H1 (cell line): Measurements from ENCODE around the gene MYD88. TPM values are rescaled to one million over a fixed set of nuclear protein-coding genes. Genes with fewer than 3 reads are reported as not detected.

ENCODE experiments used
- CTCF ChIA-PET: fragments of 300-600 bp; sonication (Branson Sonifier 250); formaldehyde crosslinking; loops from one replicate; lab custom pipeline; 2021; ENCODE audit not compliant: partially characterized antibody; lab: Charles Lee
- POLR2A ChIA-PET: fragments of 300-600 bp; sonication (Branson Sonifier 250); formaldehyde crosslinking; loops from one replicate; lab custom pipeline; 2021; ENCODE audit warnings: inconsistent platforms; ENCODE audit not compliant: partially characterized antibody; lab: Charles Lee
- DNase-seq, 2 experiments: peaks; one replicate each; pipeline versions ENCODE4 v3.0.0 to v3.0.0-alpha.2; 2010 to 2022; ENCODE audit warnings: low spot score in 2 of 2, low read depth in 1 of 2, mixed read lengths in 1 of 2
- FAIRE-seq: peaks from 2 replicates; lab custom pipeline; 2011; peaks lifted over from hg19 to GRCh38; lab: Jason Lieb, UNC
- H2AFZ ChIP-seq: 2 replicates; pipeline ENCODE4 v1.8.1; 2012; ENCODE audit warnings: low read length, inconsistent platforms
- H2AK5ac ChIP-seq: 2 replicates; pipeline ENCODE4 v1.6.1; 2013; ENCODE audit warnings: low read depth, low read length
- H2BK120ac ChIP-seq: replicated peaks from 2 replicates; pipeline ENCODE3; 2013; ENCODE audit warnings: low read depth, low read length, inconsistent platforms
- H2BK12ac ChIP-seq: 2 replicates; pipeline ENCODE4 v1.6.1; 2013; ENCODE audit warnings: low read depth, low read length
- H2BK15ac ChIP-seq: 2 replicates; pipeline ENCODE4 v1.6.1; 2013; ENCODE audit warnings: low read length
- H2BK20ac ChIP-seq: 2 replicates; pipeline ENCODE4 v1.6.1; 2013; ENCODE audit warnings: low read length
- H2BK5ac ChIP-seq: 2 replicates; pipeline ENCODE4 v1.6.1; 2013; ENCODE audit warnings: low read depth, low read length
- H3K14ac ChIP-seq: 2 replicates; pipeline ENCODE4 v1.6.1; 2013; ENCODE audit warnings: inconsistent platforms; ENCODE audit not compliant: insufficient read length
- H3K18ac ChIP-seq: 2 replicates; pipeline ENCODE4 v1.6.1; 2013; ENCODE audit warnings: low read length; ENCODE audit errors: extremely low read depth
- H3K23ac ChIP-seq: 2 replicates; pipeline ENCODE4 v1.6.1; 2013; ENCODE audit warnings: inconsistent platforms; ENCODE audit not compliant: insufficient read length
- H3K23me2 ChIP-seq: 2 replicates; pipeline ENCODE4 v1.6.1; 2013; ENCODE audit warnings: low read depth, low read length
- H3K27ac ChIP-seq: 2 replicates; pipeline ENCODE4 v1.6.1; 2011; ENCODE audit warnings: low read depth, low read length, inconsistent platforms
- H3K27me3 ChIP-seq, 4 experiments: replicated peaks in 1 of 4; 1 replicate in 1 of 4; 2 replicates in 3 of 4; pipeline versions ENCODE4 v1.6.1 to v1.8.1; 2011 to 2013; ENCODE audit warnings: low read length in 3 of 4, mild to moderate bottlenecking in 3 of 4, inconsistent platforms in 2 of 4, mixed read lengths in 2 of 4, moderate library complexity in 1 of 4; ENCODE audit not compliant: control insufficient read depth in 3 of 4, insufficient read depth in 3 of 4; ENCODE audit errors: extremely low read depth in 1 of 4
- H3K36me3 ChIP-seq, 4 experiments: 2 replicates each; pipeline versions ENCODE4 v1.6.1 to v1.8.1; 2011 to 2013; ENCODE audit warnings: mild to moderate bottlenecking in 4 of 4, low read length in 3 of 4, moderate library complexity in 2 of 4, control low read depth in 1 of 4, inconsistent platforms in 1 of 4; ENCODE audit not compliant: insufficient read depth in 4 of 4, control insufficient read depth in 2 of 4
- H3K4ac ChIP-seq: replicated peaks from 2 replicates; pipeline ENCODE3; 2013; ENCODE audit warnings: low read length, low read depth, mixed read lengths, inconsistent platforms; ENCODE audit not compliant: insufficient read length
- H3K4me1 ChIP-seq, 4 experiments: replicated peaks in 1 of 4; 1 replicate in 1 of 4; 2 replicates in 3 of 4; pipeline versions ENCODE4 v1.6.1 to v1.8.1; 2011 to 2013; ENCODE audit warnings: low read length in 3 of 4, inconsistent platforms in 2 of 4, mixed read lengths in 1 of 4; ENCODE audit not compliant: insufficient read depth in 4 of 4, control insufficient read depth in 3 of 4
- H3K4me2 ChIP-seq, 2 experiments: 2 replicates each; pipeline versions ENCODE4 v1.6.1 to v1.8.1; 2011 to 2013; ENCODE audit warnings: low read depth in 2 of 2, low read length in 2 of 2, control low read depth in 1 of 2, inconsistent platforms in 1 of 2, mild to moderate bottlenecking in 1 of 2; ENCODE audit not compliant: insufficient read depth in 1 of 2
- H3K4me3 ChIP-seq, 4 experiments: fragments of 200-600, 300-600 bp in 1 of 4; sonication (generic), shearing (Covaris generic), sonication (Bioruptor Twin) in 1 of 4; 2 replicates each; pipeline versions ENCODE4 v1.5.1 to v1.8.1; 2011 to 2016; ENCODE audit warnings: low read length in 4 of 4, low read depth in 3 of 4, control low read depth in 2 of 4, inconsistent platforms in 2 of 4, mild to moderate bottlenecking in 2 of 4, mixed read lengths in 1 of 4, moderate library complexity in 1 of 4; ENCODE audit not compliant: insufficient read depth in 2 of 4; ENCODE audit errors: extremely low read depth in 1 of 4
- H3K56ac ChIP-seq: replicated peaks from 2 replicates; pipeline ENCODE3; 2013; ENCODE audit warnings: low read depth, mild to moderate bottlenecking, mixed read lengths, low read length, inconsistent platforms; ENCODE audit not compliant: insufficient read length
- H3K79me1 ChIP-seq: 2 replicates; pipeline ENCODE4 v1.6.1; 2013; ENCODE audit warnings: low read depth, low read length, control low read depth
- H3K79me2 ChIP-seq, 2 experiments: 2 replicates each; pipeline versions ENCODE4 v1.6.1 to v1.8.1; 2012 to 2013; ENCODE audit warnings: low read length in 2 of 2, mild to moderate bottlenecking in 2 of 2, inconsistent platforms in 1 of 2; ENCODE audit not compliant: insufficient read depth in 2 of 2, control insufficient read depth in 1 of 2
- H3K9ac ChIP-seq, 4 experiments: replicated peaks in 1 of 4; 1 replicate in 1 of 4; 2 replicates in 3 of 4; pipeline versions ENCODE4 v1.6.1 to v1.8.1; 2011 to 2013; ENCODE audit warnings: low read depth in 3 of 4, low read length in 3 of 4, control low read depth in 2 of 4, mild to moderate bottlenecking in 2 of 4, moderate library complexity in 2 of 4, inconsistent platforms in 1 of 4; ENCODE audit errors: extremely low read depth in 1 of 4
- H3K9me3 ChIP-seq, 2 experiments: 2 replicates each; pipeline versions ENCODE4 v1.6.1 to v1.8.1; 2012 to 2013; ENCODE audit warnings: mild to moderate bottlenecking in 2 of 2, moderate library complexity in 2 of 2, control low read depth in 1 of 2, inconsistent platforms in 1 of 2, low read depth in 1 of 2, low read length in 1 of 2, mixed read lengths in 1 of 2; ENCODE audit not compliant: insufficient read depth in 2 of 2
- H4K20me1 ChIP-seq, 2 experiments: replicated peaks in 1 of 2; 2 replicates each; pipeline versions ENCODE3 to v1.8.1; 2011 to 2013; ENCODE audit warnings: inconsistent platforms in 2 of 2, low read length in 2 of 2, mild to moderate bottlenecking in 1 of 2; ENCODE audit not compliant: insufficient read depth in 2 of 2, control insufficient read depth in 1 of 2
- H4K5ac ChIP-seq: 2 replicates; pipeline ENCODE4 v1.6.1; 2013; ENCODE audit warnings: low read length, low read depth, mixed read lengths, inconsistent platforms; ENCODE audit not compliant: insufficient read length
- H4K8ac ChIP-seq: 2 replicates; pipeline ENCODE4 v1.8.0; 2013; ENCODE audit warnings: mild to moderate bottlenecking, moderate library complexity, low read length, inconsistent platforms; ENCODE audit not compliant: insufficient read depth; ENCODE audit errors: extremely low read depth
- H4K91ac ChIP-seq: replicated peaks from 2 replicates; pipeline ENCODE3; 2013; ENCODE audit warnings: low read length, mixed read lengths, inconsistent platforms; ENCODE audit not compliant: insufficient read length
- KDM5A ChIP-seq: fragments of 200-600 bp; IDR thresholded peaks from 2 replicates; pipeline ENCODE4 v1.7.1; 2012; ENCODE audit warnings: mild to moderate bottlenecking, low read length, inconsistent platforms, mixed read lengths
- RFX5 ChIP-seq: IDR thresholded peaks from 2 replicates; pipeline ENCODE4 v1.6.1; 2011; ENCODE audit warnings: low read depth, low read length, improper control_type of control experiment, borderline replicate concordance
- SP4 ChIP-seq: IDR thresholded peaks from 2 replicates; pipeline ENCODE4 v1.6.1; 2012; ENCODE audit warnings: low read length, inconsistent platforms
- WGBS, 2 experiments: shearing (Covaris generic) in 1 of 2; methylation state at CpG; one replicate each; pipeline versions ENCODE4 v1.1.6 to v1.1.7; 2013 to 2015; ENCODE audit warnings: low lambda C conversion rate in 2 of 2, mixed read lengths in 2 of 2, inconsistent platforms in 1 of 2, low coverage in 1 of 2, missing lambda C conversion rate in 1 of 2; ENCODE audit not compliant: insufficient replicate concordance in 2 of 2, insufficient coverage in 1 of 2, insufficient read length in 1 of 2; ENCODE audit errors: extremely low coverage in 1 of 2, missing lambda C conversion rate in 1 of 2; 5-methylcytosine and 5-hydroxymethylcytosine counted together
- polyA plus RNA-seq, 7 experiments: library from polyadenylated mRNA; depleted of rRNA in 3 of 7; stranded (reverse) in 5 of 7; unstranded in 2 of 7; fragments of >200 nt in 5 of 7; fragments of 200-250 nt in 2 of 7; gene quantifications; 1 replicate in 5 of 7; 2 replicates in 1 of 7; 4 replicates in 1 of 7; pipeline versions ENCODE4 v1.2.1 to v1.2.3, GENCODE V29; 2011 to 2013; ENCODE audit warnings: missing spikeins in 2 of 7, mixed read lengths in 2 of 7
- total RNA-seq: library from RNA; stranded (reverse); fragmentation: NEBNext Ultra II Directional; extraction: Animal tissue kit (Norgen Biotek cat#: 25700); gene quantifications from 2 replicates; pipeline ENCODE4 v1.2.1, GENCODE V29; 2021

MYD88 gene
- total and polyA plus RNA-seq, 2 of the 8 experiments (the other 6 are each of a cell fraction or from before 2014, with no cell fraction given) = 22.1 to 22.5 TPM

GRCh38 chr3:38099518-38099917 lies 38.9 kb upstream of the MYD88 start:
- WGBS, 2 experiments = 71% methylated on average over 1 of the region's 5 CpGs; no CpG with 5 or more reads in 1 of the 2 experiments
- DNase-seq = no peak
- POLR2A ChIA-PET = interaction anchor here (0.9 to 1.2 kb wide), 3 partner anchors 12 to 28 kb away, joined by 3 read pairs; no protein-coding TSS in a partner anchor

More at GRCh38 chr3:38099518-38099917, 38.9 kb upstream of the MYD88 start:
- Histone ChIP-seq H3K23ac (no peak overlapping the region), H4K91ac (no peak overlapping the region), H4K5ac (no peak overlapping the region), H2BK120ac (no peak overlapping the region), H3K4me2 (peak overlapping the region in 1 of 2 experiments; percentile 40; a peak in 2 of 4 replicates), H3K27ac (no peak overlapping the region), H2AK5ac (no peak overlapping the region), H3K9ac (no peak overlapping the region), H4K8ac (peak overlapping the region; percentile 28; the same call in 1 of the 2 replicates), H3K4me3 (no peak overlapping the region), H3K14ac (no peak overlapping the region), H3K4ac (no peak overlapping the region), H2BK12ac (no peak overlapping the region), H4K20me1 (no peaks in the 10 kb centered on the region), H2AFZ (peak overlapping the region; percentile 50; the same call in 1 of the 2 replicates), H2BK5ac (peak overlapping the region; percentile 39; the same call in 1 of the 2 replicates), H3K79me1 (no peaks in the 10 kb centered on the region), H3K56ac (no peak overlapping the region)
- CTCF ChIA-PET = interaction anchor here (0.6 to 7.9 kb wide), 5 partner anchors 18 to 199 kb away, joined by 3 to 54 read pairs (median 3); no protein-coding TSS in a partner anchor
- FAIRE-seq = no peak
- no peak for TF ChIP-seq RFX5
- no peak for TF ChIP-seq KDM5A
- TF ChIP-seq SP4 = no peak
- TF ChIP-seq, all 59 proteins: peak for 0
- Histone ChIP-seq H3K36me3 (no peaks in the 10 kb centered on the region), H2BK20ac (no peak overlapping the region), H3K9me3 (no peaks in the 10 kb centered on the region), H2BK15ac (no peak overlapping the region; the same call in 1 of the 2 replicates), H3K18ac (peak overlapping the region; percentile 66; the same call in 1 of the 2 replicates), H3K27me3 (peaks cover 0 to 2% (median 0%) of the 10 kb centered on the region in 4 experiments; a peak in 1 of 7 replicates), H3K23me2 (no peaks in the 10 kb centered on the region; the same call in 1 of the 2 replicates), H3K79me2 (no peaks in the 10 kb centered on the region), H3K4me1 (peaks cover 3 to 13% (median 5%) of the 10 kb centered on the region in 4 experiments; a peak in 6 of 7 replicates)
